ENCODE data around the gene MAML3.

DNA sequence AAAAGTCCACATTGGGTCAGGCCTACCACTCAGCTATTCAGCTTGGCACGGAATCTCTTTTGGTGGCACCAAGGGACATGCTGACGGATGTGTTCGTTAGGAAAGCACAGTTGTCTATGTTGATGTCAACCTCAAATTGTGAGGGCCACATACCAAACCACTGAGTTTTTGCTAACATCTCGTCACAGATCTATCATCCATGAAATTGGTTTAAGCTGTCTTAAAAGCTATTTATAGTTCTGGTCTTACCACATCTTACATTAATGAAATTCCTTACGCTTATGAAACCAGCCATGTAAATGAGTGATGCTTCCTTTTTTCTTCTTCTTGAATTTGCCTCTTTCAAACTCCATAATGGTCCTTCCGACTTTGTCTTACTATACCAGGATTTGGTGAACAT, 386.8 kb downstream of the MAML3 start:
- TF ChIP-seq CTCF (IDR thresholded peaks at IDR 0.05; ENCODE audit: low read depth, low read length, poor library complexity, severe bottlenecking) (no peak), EZH2phosphoT487 (IDR thresholded peaks at IDR 0.05; ENCODE audit: borderline replicate concordance, low read length) (no peak)

Data from DOHH2 (cell line).